ENCODE results near the gene HAPSTR1. TPM values are rescaled to one million over a fixed set of nuclear protein-coding genes. Genes with fewer than 3 reads are reported as not detected.
A peak's percentile ranks its signal among the peaks of the same experiment; 100 is the strongest.
"Not testable (repeated sequence)": the region's sequence is repeated elsewhere in the genome, so short reads cannot be mapped to it uniquely, and the experiment has no call there.

HAPSTR1 gene
- total RNA-seq, 1 donor from 2014 or later = 54.4 TPM

DNA sequence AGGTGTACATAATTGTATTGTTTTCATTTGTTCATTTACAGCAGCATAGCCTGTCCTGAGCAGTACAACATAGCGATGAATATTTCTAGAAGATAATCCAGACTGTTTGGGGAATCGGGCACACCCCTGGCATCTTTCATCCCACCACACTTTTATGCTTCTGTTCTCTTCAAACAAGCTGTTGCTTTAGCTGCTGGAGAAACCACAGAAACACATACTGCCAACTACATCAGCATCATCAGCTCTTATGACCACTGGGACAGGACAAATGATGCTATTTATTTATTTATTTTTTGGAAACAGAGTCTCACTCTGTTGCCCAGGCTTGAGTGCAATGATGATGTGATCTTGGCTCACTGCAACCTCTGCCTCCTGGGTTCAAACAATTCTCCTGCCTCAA is 22.6 kb upstream of the HAPSTR1 start:
- DNase-seq (ENCODE audit: low spot score) (no peak), ATAC-seq (no peak)
- intact Hi-C loops (cut with DNase I) = no loop called here

DNA sequence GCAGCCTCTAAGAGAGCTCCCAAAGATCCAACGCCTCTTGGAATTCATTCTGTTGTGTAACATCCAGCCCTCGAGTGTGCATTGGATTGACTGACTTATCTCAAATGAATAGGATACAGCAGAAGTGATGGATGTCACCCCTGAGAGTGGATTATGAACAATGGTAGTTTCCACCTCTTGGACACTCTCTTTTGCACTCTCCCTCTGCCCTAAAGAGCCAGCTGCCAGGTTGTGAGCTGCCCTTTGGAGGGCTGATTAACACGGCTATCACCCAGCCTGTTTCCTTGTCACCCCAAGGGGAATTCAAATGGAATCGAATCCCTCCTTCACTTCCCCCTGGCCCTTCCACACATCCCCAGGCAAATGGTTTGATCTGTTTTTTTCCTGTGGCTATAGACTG is 21.2 kb upstream of the HAPSTR1 start:
- ATAC-seq = no peak
- DNase-seq (ENCODE audit: low spot score) = no peak

DNA sequence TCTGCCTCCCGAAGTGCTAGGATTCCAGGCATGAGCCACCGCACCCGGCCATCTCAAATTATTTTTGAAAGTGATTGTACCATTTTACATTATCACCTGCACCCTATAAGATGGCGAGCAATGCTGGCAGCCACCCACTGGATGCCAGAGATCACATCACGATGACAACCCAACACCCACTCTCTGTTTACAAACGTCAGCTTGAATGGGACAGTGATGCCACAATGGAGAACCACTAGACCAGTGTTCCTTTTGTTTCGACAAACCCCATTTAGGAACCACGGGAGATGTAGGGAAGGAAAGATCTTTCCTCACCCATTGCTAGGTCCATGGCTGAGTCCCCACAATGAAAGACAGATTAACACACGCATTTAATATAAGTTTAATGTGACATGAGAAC is 20.1 kb upstream of the HAPSTR1 start:
- ATAC-seq (no peak), DNase-seq (ENCODE audit: low spot score) (no peak)
- intact Hi-C loops (cut with DNase I) = no loop called here

More for the DNA sequence above, 21.2 kb upstream of the HAPSTR1 start:
- intact Hi-C loops (cut with DNase I) = no loop called here

DNA sequence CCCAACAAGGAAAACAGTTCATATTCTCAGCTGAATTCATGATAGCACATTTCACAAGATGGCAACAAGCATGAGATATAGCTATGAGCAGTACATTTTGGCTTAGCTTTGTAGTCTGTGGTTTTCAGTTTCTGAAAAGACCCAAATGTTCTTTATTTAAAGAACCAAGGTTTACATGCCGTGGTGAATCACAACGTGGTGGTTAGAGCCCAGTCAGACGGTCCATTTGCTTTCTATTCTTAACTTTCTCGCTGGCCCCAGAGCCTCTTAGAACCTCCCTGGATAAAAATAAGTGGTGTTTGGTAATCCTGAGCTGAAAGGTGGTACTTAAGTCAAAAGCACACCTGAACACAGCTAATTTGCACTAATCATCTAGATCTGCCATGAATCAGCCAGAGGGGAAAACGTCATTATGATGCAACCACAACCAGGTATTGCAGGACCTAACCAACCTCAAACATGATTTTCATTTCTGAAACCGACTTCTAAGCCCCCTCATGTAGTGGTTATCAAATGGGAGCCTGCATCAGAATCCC is 18.6 kb upstream of the HAPSTR1 start:
- intact Hi-C loops (cut with DNase I) = no loop called here
- no peak for ATAC-seq
- no peak for DNase-seq (ENCODE audit: low spot score)

DNA sequence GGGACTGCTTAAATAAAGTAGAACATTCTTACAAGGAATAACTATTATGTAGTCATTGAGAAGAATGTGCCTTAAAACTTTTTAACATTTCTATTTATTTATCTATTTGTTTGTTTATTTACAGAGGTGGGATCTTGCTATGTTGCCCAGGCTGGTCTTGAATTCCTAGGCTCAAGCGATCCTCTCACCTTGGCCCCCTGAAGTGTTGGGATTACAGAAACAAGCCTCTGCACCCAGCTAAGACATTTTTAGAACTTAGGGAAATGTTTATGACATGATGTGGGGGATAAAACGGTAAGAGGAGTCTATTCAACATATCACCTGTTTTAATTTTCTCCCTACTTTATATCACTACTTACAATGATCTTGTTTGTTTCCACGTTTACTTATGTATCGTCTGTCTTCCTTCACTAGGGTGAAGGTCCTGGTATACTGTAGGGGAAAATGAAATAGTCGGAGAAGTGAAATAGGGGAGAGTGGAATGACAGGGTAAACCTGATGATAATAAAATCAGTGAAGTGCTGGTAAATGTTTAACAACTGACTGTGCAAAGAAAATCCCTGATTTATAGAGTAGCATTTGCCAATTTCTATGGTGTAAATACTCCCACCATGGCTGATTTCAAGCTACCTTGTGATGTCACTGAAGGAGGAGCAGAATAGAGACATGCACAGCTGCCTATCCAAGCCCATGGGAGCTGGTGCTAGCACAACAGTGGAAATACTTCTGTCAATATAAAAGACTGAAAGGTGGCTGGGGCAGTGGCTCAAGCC is 16.0 kb upstream of the HAPSTR1 start:
- intact Hi-C loops (cut with DNase I) = no loop called here
- DNase-seq (ENCODE audit: low spot score) (no peak), ATAC-seq (no peak)

DNA sequence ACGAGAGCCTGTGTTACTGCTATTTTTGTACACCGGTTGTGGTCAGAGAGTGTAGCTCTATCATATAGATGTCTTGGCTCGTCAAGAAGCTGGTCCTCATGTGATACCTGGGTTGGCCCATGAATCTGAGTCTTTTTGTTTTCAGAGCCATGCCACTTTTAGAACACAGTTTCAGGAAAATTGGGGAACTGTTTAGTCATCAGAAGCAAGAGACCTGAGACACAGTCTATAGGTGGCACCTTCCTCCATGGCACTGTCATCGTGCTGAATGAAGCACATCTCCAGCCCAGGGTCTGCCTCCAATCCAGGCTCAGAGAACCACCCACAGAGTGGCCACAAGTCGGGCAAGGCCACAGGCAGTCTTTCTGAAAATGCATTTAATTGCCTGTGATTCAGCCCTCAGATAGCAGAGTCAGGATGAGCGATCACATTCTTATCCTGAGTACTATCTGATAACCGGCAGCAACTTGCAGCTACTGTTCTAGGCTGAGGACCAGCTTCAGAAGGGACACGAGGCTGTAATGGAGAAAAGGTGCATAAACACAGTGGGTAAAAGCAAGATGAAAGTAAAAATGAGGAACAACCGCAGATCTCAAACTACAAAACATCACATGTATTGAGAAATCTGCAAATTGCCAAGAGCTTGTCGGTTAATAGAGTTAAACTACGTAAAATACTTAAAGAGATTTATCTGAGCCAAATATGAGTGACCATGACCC is 14.2 kb upstream of the HAPSTR1 start:
- DNase-seq (ENCODE audit: low spot score) (no peak), ATAC-seq (no peak)
- intact Hi-C loops (cut with DNase I) = no loop called here

DNA sequence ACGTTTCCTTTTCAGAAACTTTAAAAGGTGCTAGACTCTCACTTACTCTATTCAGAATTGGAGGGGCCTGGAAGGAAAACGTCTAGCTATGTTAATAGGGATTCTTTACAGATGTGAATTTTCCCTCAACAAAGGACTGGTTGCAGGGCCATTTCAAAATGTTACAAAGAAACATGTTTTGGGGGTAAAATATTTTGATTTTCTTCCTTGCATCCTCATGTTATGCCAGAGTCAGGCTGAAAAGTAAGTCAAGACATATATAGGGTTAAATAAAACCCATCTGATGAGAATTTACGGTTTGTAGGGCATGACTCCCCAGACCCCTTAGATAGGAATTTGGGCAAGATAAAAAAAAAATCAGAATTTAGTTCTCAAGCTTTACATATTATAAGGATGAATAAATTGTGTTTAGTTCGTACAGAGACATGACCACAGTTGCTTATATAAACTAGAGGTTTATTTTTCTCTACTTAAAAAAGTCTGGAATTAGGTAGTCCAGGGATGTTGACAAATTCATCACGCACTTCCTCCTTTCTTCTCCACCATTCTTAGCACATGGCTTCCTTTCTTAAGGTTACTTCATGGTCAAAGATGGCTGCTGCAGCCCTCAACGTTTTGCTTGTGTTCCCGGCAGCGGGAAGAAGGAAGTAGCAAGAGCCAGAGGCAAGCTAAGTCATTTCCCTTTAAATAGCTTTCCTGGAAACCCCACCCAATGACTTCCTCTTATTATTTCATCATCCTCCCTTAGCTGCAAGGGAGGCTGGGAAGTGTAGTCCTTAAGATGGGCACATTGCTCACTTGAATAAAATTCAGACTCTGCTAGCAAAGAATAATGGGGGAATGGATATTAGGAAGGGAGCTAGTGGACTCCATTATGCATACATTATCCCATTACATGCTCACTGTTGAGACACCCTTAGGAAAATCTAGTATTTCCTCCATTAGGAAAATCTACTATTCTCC is 12.7 kb upstream of the HAPSTR1 start:
- DNase-seq (ENCODE audit: low spot score); intact Hi-C loops (cut with DNase I): not testable (repeated sequence)
- peak; percentile 83 for ATAC-seq

DNA sequence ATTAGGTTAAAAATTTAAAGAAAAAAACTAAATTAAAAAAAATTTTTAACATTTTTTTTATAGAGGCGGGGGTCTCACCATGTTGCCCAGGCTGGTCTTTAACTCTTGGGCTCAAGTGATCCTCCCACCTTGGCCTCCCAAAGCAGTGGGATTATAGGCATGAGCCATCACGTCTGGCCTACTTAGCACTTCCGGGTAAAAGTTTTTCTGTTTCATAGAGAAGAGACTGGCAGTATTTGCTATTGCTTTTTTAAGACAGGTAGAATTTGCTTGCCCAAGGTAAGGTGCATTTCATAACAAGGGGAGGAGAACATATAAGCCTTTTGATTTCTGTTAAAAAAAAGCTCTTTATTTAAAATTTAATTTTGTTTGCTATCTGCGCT is 12.0 kb upstream of the HAPSTR1 start:
- intact Hi-C loops (cut with DNase I) = no loop called here
- DNase-seq (ENCODE audit: low spot score) = no peak
- ATAC-seq = no peak

DNA sequence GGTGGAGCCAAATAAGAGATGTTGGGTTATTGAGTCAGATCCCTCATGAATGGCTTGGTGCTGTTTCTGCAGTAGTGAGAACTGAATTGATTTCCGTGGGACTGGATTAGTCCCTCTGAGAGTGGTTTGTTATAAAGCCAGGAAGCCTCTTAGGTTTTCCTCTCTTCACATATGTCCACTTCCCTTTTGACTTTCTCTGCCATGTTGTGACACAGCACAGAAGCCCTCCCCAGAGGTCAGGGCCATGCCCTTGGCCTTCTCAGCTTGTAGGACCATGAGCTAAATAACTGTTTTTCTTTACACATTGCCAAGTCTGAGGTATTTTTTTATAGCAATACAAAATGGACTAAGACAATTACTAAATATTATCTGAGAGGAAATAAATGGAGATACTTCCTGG is 10.3 kb upstream of the HAPSTR1 start:
- no peak for ATAC-seq
- intact Hi-C loops (cut with DNase I) = no loop called here
- DNase-seq (ENCODE audit: low spot score) = no peak

DNA sequence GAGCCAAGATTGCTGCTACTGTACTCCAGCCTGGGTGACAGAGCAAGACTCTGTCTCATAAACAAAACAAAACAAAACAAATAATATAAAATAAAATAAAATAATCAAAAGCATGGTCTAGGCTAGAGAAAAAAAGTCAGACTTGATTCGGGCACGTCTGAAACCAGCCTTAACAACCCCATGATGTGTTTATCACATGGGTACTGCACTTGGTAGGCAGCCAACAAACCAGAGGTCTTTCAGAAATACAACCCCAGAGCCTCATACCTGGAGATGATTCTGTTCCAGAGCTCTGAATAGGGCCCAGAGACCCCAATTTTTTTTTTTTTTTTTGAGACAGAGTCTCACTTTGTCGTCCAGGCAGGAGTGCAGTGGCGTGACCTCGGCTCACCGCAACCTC is 9.6 kb upstream of the HAPSTR1 start:
- DNase-seq (ENCODE audit: low spot score) (no peak), ATAC-seq (no peak)
- intact Hi-C loops (cut with DNase I) = no loop called here

DNA sequence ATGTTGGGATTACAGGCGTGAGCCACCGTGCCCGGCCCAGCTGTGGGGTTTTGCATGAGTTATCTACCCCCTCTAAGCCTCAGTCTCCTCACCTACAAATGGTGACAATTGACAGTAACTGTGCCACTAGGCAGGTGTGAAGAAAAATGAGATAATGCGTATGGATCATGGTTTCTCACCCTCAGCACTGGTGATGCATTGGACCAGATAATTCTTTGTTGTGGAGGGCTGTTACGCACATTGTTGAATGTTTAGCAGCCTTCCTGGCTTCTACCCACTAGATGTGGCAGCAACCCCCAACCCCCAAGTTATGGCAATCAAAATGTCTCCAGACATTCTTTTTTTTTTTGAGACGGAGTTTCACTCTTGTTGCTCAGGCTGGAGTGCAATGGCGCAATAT is 9.0 kb upstream of the HAPSTR1 start:
- ATAC-seq (no peak), DNase-seq (ENCODE audit: low spot score) (no peak)
- intact Hi-C loops (cut with DNase I) = no loop called here

DNA sequence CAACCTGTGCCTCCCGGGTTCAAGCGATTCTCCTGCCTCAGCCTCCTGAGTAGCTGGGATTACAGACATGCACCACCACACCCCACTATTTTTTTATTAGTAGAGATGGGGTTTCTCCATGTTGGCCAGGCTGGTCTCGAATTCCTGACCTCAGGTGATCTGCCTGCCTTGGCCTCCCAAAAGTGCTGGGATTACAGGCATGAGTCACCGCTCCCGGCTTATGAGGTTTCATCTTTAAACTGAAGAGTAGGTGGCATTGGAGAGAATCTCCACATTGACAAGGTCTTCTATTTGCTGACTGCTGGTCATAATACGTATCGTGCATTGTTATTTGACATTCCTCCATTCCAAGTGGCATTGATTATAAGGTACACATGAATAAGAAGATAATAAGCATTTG is 3.7 kb upstream of the HAPSTR1 start:
- intact Hi-C loops (cut with DNase I); DNase-seq (ENCODE audit: low spot score); ATAC-seq: not testable (repeated sequence)

DNA sequence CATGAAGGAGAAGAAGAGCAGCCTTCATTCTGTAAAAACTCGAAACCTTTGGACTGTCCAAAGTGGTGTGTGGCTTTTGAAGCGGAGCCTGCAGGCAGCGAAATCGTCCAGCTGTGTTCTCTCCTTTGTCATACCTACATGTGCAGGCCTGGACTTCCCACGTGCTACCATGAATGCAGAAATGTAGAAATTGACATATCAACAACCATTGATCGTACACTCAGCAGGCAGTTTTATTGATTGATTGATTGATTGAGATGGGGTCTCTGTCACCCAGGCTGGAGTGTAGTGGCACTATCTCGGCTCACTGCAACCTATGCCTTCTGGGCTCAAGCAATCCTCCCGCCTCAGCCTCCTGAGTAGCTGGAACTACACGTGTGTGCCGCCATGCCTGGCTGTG is 2.6 kb upstream of the HAPSTR1 start:
- DNase-seq (ENCODE audit: low spot score) = no peak
- intact Hi-C loops (cut with DNase I) = no loop called here

DNA sequence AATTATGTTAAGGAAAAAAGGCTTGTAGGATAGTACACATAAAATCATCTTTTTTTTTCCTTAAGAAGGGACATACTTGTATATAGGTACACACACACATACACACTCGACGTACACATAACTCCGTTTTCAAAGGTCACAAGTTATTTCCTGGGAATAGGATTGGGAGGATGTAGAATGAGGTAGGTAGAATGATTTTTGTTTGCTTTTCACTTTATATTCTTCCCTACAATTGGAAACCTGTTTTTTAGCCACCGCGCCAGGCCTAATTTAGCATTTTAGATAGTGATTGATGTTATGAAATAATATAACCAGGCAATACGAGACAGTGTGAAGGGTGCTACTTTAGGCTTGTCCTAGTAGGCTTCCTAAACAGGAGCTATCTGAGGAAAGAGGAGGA is 1.8 kb upstream of the HAPSTR1 start:
- DNase-seq (ENCODE audit: low spot score) (no peak), ATAC-seq (no peak)
- intact Hi-C loops (cut with DNase I) = no loop called here

More for the DNA sequence above, 2.6 kb upstream of the HAPSTR1 start:
- no peak for ATAC-seq

DNA sequence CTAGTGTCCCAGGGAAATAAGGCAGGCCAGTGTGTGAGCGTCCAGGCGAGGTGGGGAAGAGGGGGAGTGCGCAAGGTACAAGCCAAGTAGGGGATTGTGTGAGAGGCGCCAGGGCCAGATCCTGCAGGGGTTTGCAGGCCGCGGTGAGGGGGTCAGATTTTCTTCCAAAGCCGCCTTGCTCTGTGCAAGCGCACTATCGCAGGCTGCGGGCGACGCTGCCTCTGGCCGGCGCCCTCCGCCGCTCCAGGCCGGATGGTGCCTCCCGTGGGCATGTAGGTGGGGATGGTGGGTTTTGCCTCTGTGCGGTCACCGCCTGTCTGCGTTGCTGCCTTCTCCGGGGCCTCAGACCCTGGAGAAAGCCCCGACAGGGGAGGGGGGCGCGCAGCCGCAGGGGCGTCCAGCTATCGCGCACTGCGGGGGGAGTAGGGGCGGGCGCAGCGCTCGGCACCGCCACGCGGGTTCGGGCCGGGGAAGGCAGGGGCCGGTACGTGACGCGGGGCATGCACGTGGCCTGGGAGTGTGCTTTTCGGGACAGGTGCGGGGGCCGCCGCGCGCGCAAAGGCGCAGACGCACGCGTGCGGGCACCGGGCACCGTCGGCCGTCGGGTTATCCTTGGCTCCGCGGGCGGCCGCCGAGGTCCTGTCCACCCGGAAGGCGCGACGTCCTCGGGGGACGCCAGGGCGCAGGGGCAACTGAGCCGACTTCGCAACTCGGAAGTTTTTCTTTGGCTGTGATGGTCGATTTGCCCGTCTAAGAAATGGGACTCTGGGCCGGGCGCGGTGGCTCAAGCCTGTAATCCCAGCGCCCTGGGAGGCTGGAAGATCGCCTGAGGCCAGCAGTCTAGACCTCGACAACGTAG is 1.1 kb upstream of the HAPSTR1 start:
- DNase-seq (ENCODE audit: low spot score) (peak; percentile 75), ATAC-seq (peak; percentile 5)
- intact Hi-C loops (cut with DNase I) = no loop called here

DNA sequence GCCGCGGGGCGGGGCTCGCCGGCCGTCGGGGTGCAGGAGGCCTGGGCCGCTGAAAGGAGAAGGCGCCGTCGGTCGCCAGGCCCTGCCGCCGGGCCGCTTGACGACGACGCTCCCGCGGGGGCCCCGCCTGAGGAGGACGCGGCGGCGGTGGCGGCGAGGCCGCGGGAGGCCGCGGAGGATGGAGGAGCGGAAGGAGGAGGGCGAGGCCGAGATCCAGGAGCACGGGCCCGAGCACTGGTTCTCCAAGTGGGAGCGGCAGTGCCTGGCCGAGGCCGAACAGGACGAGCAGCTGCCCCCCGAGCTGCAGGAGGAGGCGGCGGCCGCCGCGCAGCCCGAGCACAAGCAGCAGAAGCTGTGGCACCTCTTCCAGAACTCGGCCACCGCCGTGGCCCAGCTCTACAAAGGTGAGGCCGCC is 430 bp downstream of the HAPSTR1 start:
- intact Hi-C loops (cut with DNase I) = no loop called here
- ATAC-seq (no peak), DNase-seq (ENCODE audit: low spot score) (peak; percentile 72)

DNA sequence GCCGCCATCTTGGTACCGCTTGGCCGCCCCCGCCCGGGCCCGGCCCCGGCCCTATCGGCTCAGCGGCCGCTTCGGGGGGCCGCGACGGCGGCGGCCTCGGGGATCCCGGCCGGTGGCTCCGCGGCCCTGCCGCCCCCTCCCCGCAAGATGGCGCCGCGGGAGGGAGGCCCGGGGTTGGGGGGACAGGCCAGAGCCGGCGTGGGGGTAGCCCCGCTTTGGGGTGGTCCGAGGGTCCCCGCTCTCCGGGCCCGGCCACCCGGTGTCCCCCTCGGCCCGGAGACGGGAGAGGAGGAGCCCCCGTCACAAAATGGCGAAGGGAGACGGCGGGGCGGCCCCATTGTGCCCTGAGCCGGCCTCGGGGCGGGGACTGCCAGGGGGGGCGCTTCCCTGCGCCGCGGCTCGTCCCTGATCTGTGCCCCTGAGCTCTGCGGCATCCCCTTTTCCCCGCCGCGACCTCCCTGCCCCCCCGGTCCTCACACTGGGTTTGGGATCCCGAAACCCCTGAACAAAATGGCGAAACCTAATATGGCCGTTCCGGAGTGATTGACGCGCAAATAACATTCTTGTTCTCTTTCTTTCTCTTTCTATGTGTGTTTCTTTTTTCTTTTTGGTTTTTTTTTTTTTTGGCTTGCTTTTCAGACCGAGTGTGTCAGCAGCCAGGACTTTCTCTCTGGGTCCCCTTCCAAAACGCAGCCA is 986 bp downstream of the HAPSTR1 start:
- DNase-seq (ENCODE audit: low spot score) = peak; percentile 75
- no peak for ATAC-seq
- intact Hi-C loops (cut with DNase I) = no loop called here

DNA sequence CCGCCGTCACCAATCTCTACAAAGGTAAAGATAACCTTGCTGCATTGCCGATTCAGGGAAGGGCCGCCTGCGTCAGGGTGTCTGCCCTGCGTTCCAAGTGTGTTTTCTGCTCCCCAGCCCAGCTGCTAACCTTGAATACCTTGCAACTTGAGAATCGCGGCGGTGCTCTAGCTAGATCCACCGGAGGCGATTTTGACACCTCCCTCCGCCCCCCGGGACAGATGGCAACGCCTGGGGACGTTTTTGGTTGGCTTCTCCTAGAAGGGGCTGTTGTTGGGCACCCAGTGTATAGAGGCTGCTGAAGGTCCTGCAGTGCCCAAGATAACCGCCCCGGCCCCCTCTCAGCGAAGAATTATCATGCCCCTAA is 1.5 kb downstream of the HAPSTR1 start:
- intact Hi-C loops (cut with DNase I) = no loop called here
- no peak for ATAC-seq
- DNase-seq (ENCODE audit: low spot score) = peak; percentile 63

All from sciatic nerve (tissue), 2 donors.